ENCODE data around the gene OR9Q1. TPM values are rescaled to one million over a fixed set of nuclear protein-coding genes. Genes with fewer than 3 reads are reported as not detected.

The OR9Q1 gene
- total and polyA plus RNA-seq, 2 of the 8 experiments (the other 6 are each of a cell fraction or from before 2014, with no cell fraction given) = not detected

DNA sequence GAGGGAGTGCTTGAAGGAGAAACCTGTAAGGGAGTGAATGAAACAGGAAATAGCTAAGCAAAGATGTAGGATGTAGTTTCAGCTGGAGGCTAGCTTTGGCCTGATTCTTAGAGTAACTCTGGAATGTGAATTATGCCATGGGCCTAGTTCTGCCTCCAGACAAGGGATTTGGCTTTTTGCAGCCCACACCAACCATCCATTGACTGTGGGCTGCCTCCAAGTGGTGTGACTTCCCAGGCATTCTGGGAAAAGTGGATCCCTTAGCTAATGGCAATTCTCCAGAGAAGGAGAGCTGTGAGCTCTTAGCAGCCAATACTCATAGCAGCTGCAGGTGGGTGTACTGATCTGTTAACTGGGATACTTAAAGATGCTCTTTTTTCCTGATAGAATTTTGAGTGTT, 103.7 kb downstream of the OR9Q1 start:
- CTCF ChIA-PET (ENCODE audit: partially characterized antibody) = interaction anchor here (0.6 to 0.7 kb wide), 2 partner anchors 158 to 1161 kb away, joined by 3 read pairs; no protein-coding TSS in a partner anchor
- Histone ChIP-seq H3K56ac (replicated peaks; ENCODE audit: insufficient read length, low read depth, low read length) (no peak overlapping the region), H3K27ac (ENCODE audit: low read depth, low read length) (no peak overlapping the region), H3K18ac (ENCODE audit: extremely low read depth, low read length) (no peak overlapping the region), H3K4me1 (replicated peaks in 1 of 4; ENCODE audit: control insufficient read depth in 3 of 4, insufficient read depth in 4 of 4, low read length in 3 of 4) (no peaks in the 10 kb centered on the region), H3K9ac (replicated peaks in 1 of 4; ENCODE audit: extremely low read depth in 1 of 4, low read depth in 3 of 4, low read length in 3 of 4) (no peak overlapping the region), H3K79me2 (ENCODE audit: control insufficient read depth in 1 of 2, insufficient read depth in 2 of 2, low read length in 2 of 2) (no peaks in the 10 kb centered on the region), H3K23me2 (ENCODE audit: low read depth, low read length) (no peaks in the 10 kb centered on the region), H3K79me1 (ENCODE audit: low read depth, low read length) (no peaks in the 10 kb centered on the region), H4K91ac (replicated peaks; ENCODE audit: insufficient read length, low read length) (no peak overlapping the region), H3K4me2 (ENCODE audit: insufficient read depth in 1 of 2, low read depth in 2 of 2, low read length in 2 of 2) (no peak overlapping the region), H2BK20ac (ENCODE audit: low read length) (no peak overlapping the region), H3K9me3 (ENCODE audit: insufficient read depth in 2 of 2, low read depth in 1 of 2, low read length in 1 of 2) (no peaks in the 10 kb centered on the region; a peak in 1 of 4 replicates), H4K8ac (ENCODE audit: extremely low read depth, insufficient read depth, low read length) (no peak overlapping the region), H2BK120ac (replicated peaks; ENCODE audit: low read depth, low read length) (no peak overlapping the region), H3K36me3 (ENCODE audit: control insufficient read depth in 2 of 4, insufficient read depth in 4 of 4, low read length in 3 of 4) (no peaks in the 10 kb centered on the region), H4K20me1 (replicated peaks in 1 of 2; ENCODE audit: control insufficient read depth in 1 of 2, insufficient read depth in 2 of 2, low read length in 2 of 2) (no peaks in the 10 kb centered on the region), H2BK5ac (ENCODE audit: low read depth, low read length) (no peak overlapping the region), H2AK5ac (ENCODE audit: low read depth, low read length) (no peak overlapping the region), H4K5ac (ENCODE audit: insufficient read length, low read depth, low read length) (no peak overlapping the region), H3K14ac (ENCODE audit: insufficient read length) (no peak overlapping the region), H2AFZ (ENCODE audit: low read length) (no peak overlapping the region), H3K4me3 (ENCODE audit: extremely low read depth in 1 of 4, insufficient read depth in 2 of 4, low read depth in 3 of 4, low read length in 4 of 4) (no peak overlapping the region), H3K27me3 (replicated peaks in 1 of 4; ENCODE audit: control insufficient read depth in 3 of 4, extremely low read depth in 1 of 4, insufficient read depth in 3 of 4, low read length in 3 of 4) (no peaks in the 10 kb centered on the region), H2BK15ac (ENCODE audit: low read length) (no peak overlapping the region), H2BK12ac (ENCODE audit: low read depth, low read length) (no peak overlapping the region), H3K23ac (ENCODE audit: insufficient read length) (no peak overlapping the region), H3K4ac (replicated peaks; ENCODE audit: insufficient read length, low read depth, low read length) (no peak overlapping the region)
- POLR2A ChIA-PET (ENCODE audit: partially characterized antibody) = no interaction called here
- no peak for FAIRE-seq
- DNase-seq (ENCODE audit: low read depth in 1 of 2, low spot score in 2 of 2) = no peak
- no peak for TF ChIP-seq KDM1A (IDR thresholded peaks at IDR 0.05; ENCODE audit: borderline replicate concordance, low read length)
